ENCODE results near the gene MARCHF2. TPM values are rescaled to one million over a fixed set of nuclear protein-coding genes. Genes with fewer than 3 reads are reported as not detected.

MARCHF2 gene
- total RNA-seq, 1 donor from 2014 or later = 146 TPM

DNA sequence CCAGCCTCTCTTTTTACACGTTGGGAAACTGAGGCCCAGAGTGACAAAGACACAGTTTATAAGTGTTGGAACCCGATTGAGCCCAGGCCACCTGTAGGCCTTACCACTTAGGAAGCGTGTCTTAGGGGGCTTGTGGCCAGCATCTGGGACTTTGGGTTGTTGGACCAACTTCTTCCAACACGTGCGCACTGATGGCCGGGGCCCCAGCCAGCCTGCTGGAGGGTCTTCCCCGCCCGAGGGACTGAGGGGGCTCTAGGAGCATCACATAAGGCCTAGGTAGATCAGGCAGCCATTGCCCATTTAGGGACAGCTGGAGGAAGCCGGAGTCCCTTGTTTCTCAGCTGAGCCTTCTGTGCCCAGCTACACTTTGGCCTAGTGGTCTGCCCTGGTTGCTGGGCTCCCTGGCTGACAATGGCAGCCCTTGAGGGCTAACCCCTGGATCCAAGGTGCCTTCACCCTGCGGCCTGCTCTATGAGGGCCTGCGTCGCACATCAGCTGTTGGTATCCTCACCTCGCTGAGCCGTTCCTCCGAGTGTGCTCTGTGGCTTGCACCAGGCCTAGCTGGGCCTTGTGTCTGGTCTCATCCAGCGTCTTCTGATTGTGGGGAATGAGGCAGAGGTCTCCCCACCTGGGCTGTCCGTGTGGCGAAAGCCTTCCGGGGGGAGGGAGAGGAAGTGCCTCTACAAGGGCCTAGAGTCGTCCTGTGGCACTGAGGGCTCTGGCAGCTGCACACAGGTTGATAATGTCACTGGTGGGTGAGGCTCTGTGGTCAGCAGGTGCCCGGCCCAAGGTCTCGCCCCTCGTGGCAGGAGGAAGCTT, 21.7 kb upstream of the MARCHF2 start:
- Histone ChIP-seq H3K27ac (peak overlapping the region; percentile 100), H3K4me3 (peak overlapping the region; percentile 89 to 98), H3K27me3 (no peaks in the 10 kb centered on the region), H3K9me3 (no peaks in the 10 kb centered on the region), H3K36me3 (no peaks in the 10 kb centered on the region), H3K4me1 (peaks cover 60% of the 10 kb centered on the region)
- intact Hi-C loops (cut with DNase I) = loop anchor here (5.0 kb wide), 1 partner anchor 34 kb away; no protein-coding TSS in a partner anchor
- DNase-seq (ENCODE audit: extremely low spot score in 2 of 2) = peak in 1 of 2 donors; percentile 92
- TF ChIP-seq POLR2A (IDR thresholded peaks at IDR 0.05) (no peak), POLR2AphosphoS5 (IDR thresholded peaks at IDR 0.05; ENCODE audit: insufficient read depth in 1 of 2, low read depth in 1 of 2) (no peak)
- TF ChIP-seq, protein P1, sequence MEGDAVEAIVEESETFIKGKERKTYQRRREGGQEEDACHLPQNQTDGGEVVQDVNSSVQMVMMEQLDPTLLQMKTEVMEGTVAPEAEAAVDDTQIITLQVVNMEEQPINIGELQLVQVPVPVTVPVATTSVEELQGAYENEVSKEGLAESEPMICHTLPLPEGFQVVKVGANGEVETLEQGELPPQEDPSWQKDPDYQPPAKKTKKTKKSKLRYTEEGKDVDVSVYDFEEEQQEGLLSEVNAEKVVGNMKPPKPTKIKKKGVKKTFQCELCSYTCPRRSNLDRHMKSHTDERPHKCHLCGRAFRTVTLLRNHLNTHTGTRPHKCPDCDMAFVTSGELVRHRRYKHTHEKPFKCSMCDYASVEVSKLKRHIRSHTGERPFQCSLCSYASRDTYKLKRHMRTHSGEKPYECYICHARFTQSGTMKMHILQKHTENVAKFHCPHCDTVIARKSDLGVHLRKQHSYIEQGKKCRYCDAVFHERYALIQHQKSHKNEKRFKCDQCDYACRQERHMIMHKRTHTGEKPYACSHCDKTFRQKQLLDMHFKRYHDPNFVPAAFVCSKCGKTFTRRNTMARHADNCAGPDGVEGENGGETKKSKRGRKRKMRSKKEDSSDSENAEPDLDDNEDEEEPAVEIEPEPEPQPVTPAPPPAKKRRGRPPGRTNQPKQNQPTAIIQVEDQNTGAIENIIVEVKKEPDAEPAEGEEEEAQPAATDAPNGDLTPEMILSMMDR (IDR thresholded peaks at IDR 0.05) = no peak

DNA sequence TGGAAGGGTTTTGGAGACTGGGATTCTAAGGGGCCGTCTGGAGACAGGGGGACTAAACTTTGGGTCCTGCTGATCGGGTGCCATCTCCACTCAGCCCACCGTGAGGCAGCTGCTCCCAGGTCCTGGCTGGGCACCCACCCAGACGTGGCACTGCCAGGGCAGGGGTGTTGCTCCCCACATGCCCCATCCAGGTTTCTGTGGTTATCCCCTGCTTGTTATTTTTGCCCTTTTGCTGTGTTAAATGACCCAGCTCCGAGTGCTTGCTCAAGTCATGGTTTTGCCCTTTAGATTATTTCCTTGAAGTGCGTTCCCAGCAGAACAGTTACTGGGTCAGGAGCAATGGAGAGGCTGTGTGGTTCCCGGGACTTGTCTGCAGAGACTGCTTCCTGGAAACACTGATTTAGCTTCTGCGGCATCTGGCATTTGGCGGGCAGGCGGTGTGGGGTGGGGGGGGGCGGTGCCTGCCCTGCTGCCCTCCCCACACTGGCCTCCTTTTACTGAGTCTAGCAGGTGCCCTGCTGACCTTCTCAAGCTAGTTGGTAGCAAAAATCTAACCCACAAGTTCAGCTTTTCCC, 21.0 kb upstream of the MARCHF2 start:
- TF ChIP-seq POLR2AphosphoS5 (IDR thresholded peaks at IDR 0.05; ENCODE audit: insufficient read depth in 1 of 2, low read depth in 1 of 2) (peak in 1 of 2 donors; percentile 43), POLR2A (IDR thresholded peaks at IDR 0.05) (no peak)
- Histone ChIP-seq H3K4me3 (no peak overlapping the region), H3K27me3 (no peaks in the 10 kb centered on the region), H3K9me3 (no peaks in the 10 kb centered on the region), H3K36me3 (no peaks in the 10 kb centered on the region), H3K27ac (peak overlapping the region; percentile 100), H3K4me1 (peaks cover 64% of the 10 kb centered on the region)
- no peak for DNase-seq (ENCODE audit: extremely low spot score in 2 of 2)
- intact Hi-C loops (cut with DNase I) = loop anchor here (5.0 kb wide), 1 partner anchor 35 kb away; no protein-coding TSS in a partner anchor

DNA sequence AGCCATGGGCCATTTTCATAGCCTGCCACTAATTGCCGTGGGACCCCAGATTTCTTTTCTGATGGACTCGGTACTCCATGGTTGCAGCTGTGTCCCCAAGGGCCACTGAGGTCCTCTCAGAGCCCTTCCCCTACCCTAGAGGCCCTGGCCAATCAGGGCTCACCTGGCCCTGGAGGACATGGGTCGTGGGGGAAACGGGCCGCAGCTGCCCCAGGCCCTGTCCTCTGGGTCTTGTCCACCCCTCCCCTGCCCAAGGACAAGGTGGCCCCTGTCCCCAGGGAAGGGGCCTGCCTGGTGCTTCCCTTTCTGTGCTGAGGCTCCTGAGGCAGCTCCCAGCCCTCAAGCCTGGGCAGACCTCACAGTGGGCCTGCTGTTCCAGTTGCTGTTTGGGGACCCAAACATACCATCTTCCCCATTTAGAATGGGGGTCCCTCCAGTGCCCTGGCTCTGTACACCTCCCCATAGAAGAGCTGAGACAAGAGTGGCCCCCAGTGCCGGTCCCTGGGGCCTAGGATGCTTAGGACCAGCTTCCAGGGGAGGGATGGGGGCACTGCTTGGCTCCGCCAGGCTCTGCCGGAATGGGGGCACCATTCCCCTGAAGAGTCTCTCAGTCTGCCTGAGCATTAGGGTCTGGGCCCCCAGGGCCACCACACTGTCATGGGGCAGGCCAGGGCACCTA, 19.8 kb upstream of the MARCHF2 start:
- Histone ChIP-seq H3K4me3 (no peak overlapping the region), H3K36me3 (no peaks in the 10 kb centered on the region), H3K4me1 (peaks cover 76% of the 10 kb centered on the region), H3K27me3 (no peaks in the 10 kb centered on the region), H3K27ac (peak overlapping the region; percentile 22), H3K9me3 (no peaks in the 10 kb centered on the region)
- TF ChIP-seq POLR2AphosphoS5 (IDR thresholded peaks at IDR 0.05; ENCODE audit: insufficient read depth in 1 of 2, low read depth in 1 of 2) (no peak), POLR2A (IDR thresholded peaks at IDR 0.05) (no peak)
- TF ChIP-seq, protein P1 (IDR thresholded peaks at IDR 0.05) = no peak
- intact Hi-C loops (cut with DNase I) = loop anchor here (5.0 kb wide), 1 partner anchor 36 kb away; no protein-coding TSS in a partner anchor
- DNase-seq (ENCODE audit: extremely low spot score in 2 of 2) = no peak

DNA sequence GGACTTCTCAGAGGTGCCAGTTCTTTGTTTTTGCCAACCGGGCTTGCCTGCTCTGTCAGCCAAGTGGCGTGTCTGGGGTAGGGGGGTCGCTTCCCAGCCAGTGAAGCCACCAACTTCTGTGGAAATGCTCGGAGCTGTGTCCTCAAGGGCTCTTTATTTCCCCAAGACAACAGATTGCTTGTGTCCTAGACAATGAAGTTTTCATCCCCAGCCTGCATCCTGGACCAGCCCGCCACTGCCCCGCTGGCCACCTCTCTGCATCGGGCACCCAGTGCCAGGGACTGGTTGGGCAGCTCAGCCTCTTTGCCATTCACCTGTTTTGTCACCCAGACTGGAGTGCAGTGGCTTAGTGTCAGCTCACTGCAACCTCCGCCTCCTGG, 19.2 kb upstream of the MARCHF2 start:
- Histone ChIP-seq H3K4me1 (peaks cover 76% of the 10 kb centered on the region), H3K36me3 (no peaks in the 10 kb centered on the region), H3K4me3 (no peak overlapping the region), H3K9me3 (no peaks in the 10 kb centered on the region), H3K27me3 (no peaks in the 10 kb centered on the region), H3K27ac (peak overlapping the region; percentile 22)
- DNase-seq (ENCODE audit: extremely low spot score in 2 of 2) = no peak
- intact Hi-C loops (cut with DNase I) = loop anchor here (5.0 kb wide), 1 partner anchor 37 kb away; no protein-coding TSS in a partner anchor
- TF ChIP-seq, protein P1 (IDR thresholded peaks at IDR 0.05) = no peak
- TF ChIP-seq POLR2AphosphoS5 (IDR thresholded peaks at IDR 0.05; ENCODE audit: insufficient read depth in 1 of 2, low read depth in 1 of 2) (no peak), POLR2A (IDR thresholded peaks at IDR 0.05) (no peak)

DNA sequence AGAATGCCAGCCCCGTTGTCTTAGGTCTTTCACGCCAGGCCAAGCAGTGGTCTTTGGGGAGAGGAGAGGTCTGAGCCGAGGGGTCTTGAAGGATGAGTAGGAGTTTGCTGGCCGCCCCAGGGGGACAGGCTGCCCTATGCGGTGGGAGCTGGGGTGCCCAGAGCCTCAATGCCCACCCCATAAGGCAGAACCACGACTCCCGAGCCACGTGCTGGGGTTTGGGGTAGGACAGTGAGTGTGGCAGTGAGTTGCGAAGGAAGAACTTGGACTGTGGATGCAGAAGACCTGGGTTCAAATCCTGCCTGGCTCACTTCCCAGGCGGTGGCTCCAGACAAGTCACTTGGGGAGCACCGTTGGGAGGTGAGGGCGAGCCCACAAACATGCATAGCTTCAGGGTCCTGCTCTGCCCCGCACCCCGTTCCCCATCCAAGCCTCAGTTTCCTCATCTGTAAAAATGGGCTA, 17.5 kb upstream of the MARCHF2 start:
- TF ChIP-seq POLR2AphosphoS5 (IDR thresholded peaks at IDR 0.05; ENCODE audit: insufficient read depth in 1 of 2, low read depth in 1 of 2) = no peak
- no peak for TF ChIP-seq POLR2A (IDR thresholded peaks at IDR 0.05)
- TF ChIP-seq, protein P1 (IDR thresholded peaks at IDR 0.05) = no peak

More for the DNA sequence above, 17.5 kb upstream of the MARCHF2 start:
- Histone ChIP-seq H3K4me1 (peaks cover 76% of the 10 kb centered on the region), H3K9me3 (no peaks in the 10 kb centered on the region), H3K36me3 (peaks cover 0 to 13% of the 10 kb centered on the region in 2 donors), H3K27me3 (no peaks in the 10 kb centered on the region), H3K4me3 (no peak overlapping the region), H3K27ac (no peak overlapping the region)
- intact Hi-C loops (cut with DNase I) = no loop called here
- no peak for DNase-seq (ENCODE audit: extremely low spot score in 2 of 2)

All from vagina (tissue), 2 donors.